ENCODE measurements around the gene OR4D2.

OR4D2 gene

GRCh38 chr17:58166682-58167081 is at the start of gene OR4D2:
TSS of gene OR4D2 (plus strand) at chr17:58166982. CDS start at chr17:58169656, 2,674 bp downstream.
- Histone ChIP-seq H3K9me3 (ENCODE audit: severe bottlenecking) (no peaks in the 10 kb centered on the region), H3K36me3 (ENCODE audit: low read depth) (no peaks in the 10 kb centered on the region), H3K27ac (ENCODE audit: poor library complexity, severe bottlenecking) (no peak within 1 kb of the TSS), H3K27me3 (ENCODE audit: insufficient read depth, poor library complexity, severe bottlenecking) (peaks cover 42% of the 10 kb centered on the region), H3K4me1 (ENCODE audit: insufficient read depth, poor library complexity, severe bottlenecking) (no peaks in the 10 kb centered on the region), H3K4me3 (ENCODE audit: severe bottlenecking) (no peak within 1 kb of the TSS)
- no peak for DNase-seq (ENCODE audit: low spot score)
- ATAC-seq (ENCODE audit: low read depth), result no peak
- TF ChIP-seq, protein P1, sequence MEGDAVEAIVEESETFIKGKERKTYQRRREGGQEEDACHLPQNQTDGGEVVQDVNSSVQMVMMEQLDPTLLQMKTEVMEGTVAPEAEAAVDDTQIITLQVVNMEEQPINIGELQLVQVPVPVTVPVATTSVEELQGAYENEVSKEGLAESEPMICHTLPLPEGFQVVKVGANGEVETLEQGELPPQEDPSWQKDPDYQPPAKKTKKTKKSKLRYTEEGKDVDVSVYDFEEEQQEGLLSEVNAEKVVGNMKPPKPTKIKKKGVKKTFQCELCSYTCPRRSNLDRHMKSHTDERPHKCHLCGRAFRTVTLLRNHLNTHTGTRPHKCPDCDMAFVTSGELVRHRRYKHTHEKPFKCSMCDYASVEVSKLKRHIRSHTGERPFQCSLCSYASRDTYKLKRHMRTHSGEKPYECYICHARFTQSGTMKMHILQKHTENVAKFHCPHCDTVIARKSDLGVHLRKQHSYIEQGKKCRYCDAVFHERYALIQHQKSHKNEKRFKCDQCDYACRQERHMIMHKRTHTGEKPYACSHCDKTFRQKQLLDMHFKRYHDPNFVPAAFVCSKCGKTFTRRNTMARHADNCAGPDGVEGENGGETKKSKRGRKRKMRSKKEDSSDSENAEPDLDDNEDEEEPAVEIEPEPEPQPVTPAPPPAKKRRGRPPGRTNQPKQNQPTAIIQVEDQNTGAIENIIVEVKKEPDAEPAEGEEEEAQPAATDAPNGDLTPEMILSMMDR (IDR thresholded peaks at IDR 0.05; ENCODE audit: poor library complexity, severe bottlenecking), result no peak

DNA sequence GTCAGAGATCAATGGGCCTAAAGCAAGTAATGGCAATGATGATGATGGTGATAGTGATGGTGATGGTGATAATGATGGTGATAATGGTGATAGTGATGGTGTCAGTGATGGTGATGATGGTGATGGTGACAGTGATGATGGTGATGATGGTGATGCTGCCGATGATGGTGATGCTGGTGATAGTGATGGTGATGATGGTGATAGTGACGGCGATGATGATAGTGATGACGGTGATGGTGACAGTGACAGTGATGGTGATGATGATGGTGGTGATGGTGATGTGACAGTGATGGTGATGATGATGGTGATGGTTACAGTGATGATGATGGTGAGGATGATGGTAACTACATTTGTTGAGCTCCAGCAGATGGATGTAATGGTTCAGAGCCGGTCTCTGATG is 49.4 kb upstream of the OR4D2 start:
- DNase-seq (ENCODE audit: low spot score) (no peak), ATAC-seq (ENCODE audit: low read depth) (no peak)
- TF ChIP-seq, protein P1 (IDR thresholded peaks at IDR 0.05; ENCODE audit: poor library complexity, severe bottlenecking), result no peak
- Histone ChIP-seq H3K9me3 (ENCODE audit: severe bottlenecking) (no peaks in the 10 kb centered on the region), H3K4me1 (ENCODE audit: insufficient read depth, poor library complexity, severe bottlenecking) (no peaks in the 10 kb centered on the region), H3K27me3 (ENCODE audit: insufficient read depth, poor library complexity, severe bottlenecking) (no peaks in the 10 kb centered on the region), H3K4me3 (ENCODE audit: severe bottlenecking) (no peak overlapping the region), H3K36me3 (ENCODE audit: low read depth) (no peaks in the 10 kb centered on the region), H3K27ac (ENCODE audit: poor library complexity, severe bottlenecking) (no peak overlapping the region)

GRCh38 chr17:58119491-58119890 is 47.3 kb upstream of the OR4D2 start:
- no peaks in the 10 kb centered on the region for H3K4me1 ChIP-seq (ENCODE audit: insufficient read depth, poor library complexity, severe bottlenecking)
- H3K27me3 ChIP-seq (ENCODE audit: insufficient read depth, poor library complexity, severe bottlenecking), result peaks cover 11% of the 10 kb centered on the region
- TF ChIP-seq, protein P1 (IDR thresholded peaks at IDR 0.05; ENCODE audit: poor library complexity, severe bottlenecking), result no peak
- no peak overlapping the region for H3K4me3 ChIP-seq (ENCODE audit: severe bottlenecking)
- no peak for DNase-seq (ENCODE audit: low spot score)
- H3K36me3 ChIP-seq (ENCODE audit: low read depth), result no peaks in the 10 kb centered on the region
- H3K9me3 ChIP-seq (ENCODE audit: severe bottlenecking), result no peaks in the 10 kb centered on the region
- H3K27ac ChIP-seq (ENCODE audit: poor library complexity, severe bottlenecking), result no peak overlapping the region
- no peak for ATAC-seq (ENCODE audit: low read depth)

DNA sequence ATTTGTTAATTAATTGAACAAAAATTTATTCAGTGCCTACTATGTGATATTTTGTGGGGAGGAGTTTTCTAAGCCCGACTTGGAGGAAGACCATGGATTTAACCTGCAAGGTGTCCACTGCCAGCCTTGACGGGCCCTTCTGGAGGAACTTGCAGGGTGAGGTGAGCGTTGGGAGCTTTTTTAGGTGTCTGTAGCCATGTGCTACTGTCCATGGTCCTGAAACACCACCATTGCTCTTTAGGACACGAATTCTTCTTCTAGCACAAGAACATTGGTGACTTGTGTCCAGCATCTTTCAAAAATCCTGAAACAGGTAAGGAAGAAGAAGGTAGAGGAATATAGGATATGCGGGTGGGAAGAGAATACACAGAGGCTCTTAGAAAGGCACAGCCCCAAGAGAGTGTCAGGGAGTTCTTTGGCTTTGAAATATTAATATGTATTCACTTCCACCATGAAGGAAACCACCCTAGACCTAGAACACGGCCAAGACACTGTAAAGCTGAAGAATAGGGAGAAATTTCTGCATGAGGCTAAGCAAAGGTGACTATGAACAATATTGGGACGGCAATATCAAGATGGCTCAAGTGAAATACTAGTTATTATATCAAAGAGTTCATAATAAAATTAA is 46.5 kb upstream of the OR4D2 start:
- H3K36me3 ChIP-seq (ENCODE audit: low read depth), result no peaks in the 10 kb centered on the region
- H3K9me3 ChIP-seq (ENCODE audit: severe bottlenecking), result no peaks in the 10 kb centered on the region
- no peak for DNase-seq (ENCODE audit: low spot score)
- no peaks in the 10 kb centered on the region for H3K4me1 ChIP-seq (ENCODE audit: insufficient read depth, poor library complexity, severe bottlenecking)
- TF ChIP-seq, protein P1 (IDR thresholded peaks at IDR 0.05; ENCODE audit: poor library complexity, severe bottlenecking), result no peak
- peaks cover 13% of the 10 kb centered on the region for H3K27me3 ChIP-seq (ENCODE audit: insufficient read depth, poor library complexity, severe bottlenecking)
- H3K27ac ChIP-seq (ENCODE audit: poor library complexity, severe bottlenecking), result no peak overlapping the region
- peak; percentile 61; the same call in 1 of the 3 replicates for ATAC-seq (ENCODE audit: low read depth)
- no peak overlapping the region for H3K4me3 ChIP-seq (ENCODE audit: severe bottlenecking)

GRCh38 chr17:58121925-58122324 is 44.9 kb upstream of the OR4D2 start:
- Histone ChIP-seq H3K36me3 (ENCODE audit: low read depth) (no peaks in the 10 kb centered on the region), H3K4me3 (ENCODE audit: severe bottlenecking) (no peak overlapping the region), H3K4me1 (ENCODE audit: insufficient read depth, poor library complexity, severe bottlenecking) (no peaks in the 10 kb centered on the region), H3K9me3 (ENCODE audit: severe bottlenecking) (no peaks in the 10 kb centered on the region), H3K27me3 (ENCODE audit: insufficient read depth, poor library complexity, severe bottlenecking) (peaks cover 29% of the 10 kb centered on the region), H3K27ac (ENCODE audit: poor library complexity, severe bottlenecking) (no peak overlapping the region)
- TF ChIP-seq, protein P1 (IDR thresholded peaks at IDR 0.05; ENCODE audit: poor library complexity, severe bottlenecking), result peak; percentile 62
- no peak for DNase-seq (ENCODE audit: low spot score)
- peak; percentile 59; the same call in 2 of the 3 replicates for ATAC-seq (ENCODE audit: low read depth)
